HG03432 (cell line): ENCODE data around the gene MYMK.

Source experiments
- ATAC-seq: cut with Tn5 transposase; IDR thresholded peaks from one replicate; pipeline ENCODE4 v1.9.1; 2021; ENCODE audit warnings: mild to moderate bottlenecking, moderate library complexity; ENCODE audit not compliant: unreplicated experiment

The MYMK gene

GRCh38 chr9:133488686-133489252, 36.0 kb downstream of the MYMK start:
- ATAC-seq, result no peak

- ATAC-seq, result no peak
Measured at GRCh38 chr9:133487331-133487725, 37.4 kb downstream of the MYMK start.

DNA sequence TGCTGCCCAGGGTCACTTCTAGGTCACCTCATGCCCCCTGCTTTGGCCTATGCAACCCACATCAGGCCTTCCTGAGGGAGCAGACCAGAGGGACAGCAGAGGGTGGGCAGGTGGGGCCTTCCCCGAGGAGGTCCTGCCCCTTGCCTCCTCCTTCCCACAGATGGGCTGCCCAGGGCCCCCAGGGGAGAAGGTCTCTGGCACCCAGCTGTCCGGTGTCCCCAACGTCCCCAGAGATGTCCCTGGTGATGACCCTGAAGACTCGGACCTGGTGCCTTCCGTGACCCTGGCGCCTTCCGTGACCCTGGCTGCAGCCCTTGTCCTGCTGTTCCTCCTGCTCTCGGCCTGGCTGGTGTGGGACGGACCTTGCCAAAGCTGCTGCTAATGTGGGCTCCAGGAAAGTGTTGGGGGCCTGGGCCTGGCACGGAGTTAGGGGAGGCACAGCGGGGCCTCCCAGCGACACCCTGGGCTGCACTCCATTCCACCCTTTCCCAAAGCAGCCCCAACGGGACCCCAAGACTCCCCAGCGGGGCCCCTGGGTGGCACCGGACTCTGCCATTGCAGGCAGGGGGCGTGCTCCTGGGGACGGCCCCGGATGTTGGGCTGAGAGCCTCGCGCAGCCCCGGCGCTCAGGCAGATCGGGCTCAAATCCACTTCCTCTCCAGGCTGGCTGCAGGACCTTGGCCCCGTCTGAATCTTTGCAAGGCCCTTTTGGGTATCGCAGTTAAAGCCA, 39.1 kb downstream of the MYMK start:
- ATAC-seq, result no peak

DNA sequence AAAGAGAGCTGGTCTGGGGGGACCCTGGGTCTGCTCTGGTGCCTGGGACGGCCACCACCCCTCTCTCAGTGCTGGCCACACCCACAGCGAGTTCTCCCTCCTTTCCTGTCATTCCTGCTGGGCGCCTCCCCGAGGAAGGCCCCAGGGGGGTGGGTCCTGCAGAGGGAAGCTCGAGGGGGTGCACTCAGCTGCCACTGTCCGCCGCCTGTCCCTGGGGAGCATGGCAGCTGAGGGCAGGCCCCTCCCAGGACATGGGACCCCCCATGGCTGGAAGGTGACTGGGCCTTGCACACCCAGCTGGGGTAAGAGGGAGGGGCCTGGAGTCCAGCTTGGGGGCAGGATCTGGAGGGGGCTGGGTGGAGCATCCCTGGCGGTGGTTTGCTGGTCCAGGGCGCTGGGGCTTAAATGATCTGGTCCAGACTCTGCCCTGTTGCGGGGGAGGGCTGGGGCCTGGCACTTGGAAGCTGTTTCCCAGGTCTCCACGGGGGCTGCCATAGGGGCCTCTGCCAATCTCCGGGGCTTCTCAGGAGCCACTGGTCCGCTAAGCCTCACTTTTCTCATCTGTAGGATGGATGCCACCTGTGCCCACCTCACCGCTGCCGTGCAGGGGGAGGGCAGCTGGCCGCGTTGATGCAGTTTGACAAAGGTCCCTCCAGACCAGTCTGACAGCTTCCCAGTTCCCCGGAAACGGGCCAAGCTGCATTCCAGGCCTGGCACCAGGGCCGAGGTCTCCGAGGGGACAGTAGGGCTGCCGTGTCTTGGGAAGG, 39.9 kb downstream of the MYMK start:
- ATAC-seq, result no peak

GRCh38 chr9:133483611-133484010, 41.1 kb downstream of the MYMK start:
- no peak for ATAC-seq

DNA sequence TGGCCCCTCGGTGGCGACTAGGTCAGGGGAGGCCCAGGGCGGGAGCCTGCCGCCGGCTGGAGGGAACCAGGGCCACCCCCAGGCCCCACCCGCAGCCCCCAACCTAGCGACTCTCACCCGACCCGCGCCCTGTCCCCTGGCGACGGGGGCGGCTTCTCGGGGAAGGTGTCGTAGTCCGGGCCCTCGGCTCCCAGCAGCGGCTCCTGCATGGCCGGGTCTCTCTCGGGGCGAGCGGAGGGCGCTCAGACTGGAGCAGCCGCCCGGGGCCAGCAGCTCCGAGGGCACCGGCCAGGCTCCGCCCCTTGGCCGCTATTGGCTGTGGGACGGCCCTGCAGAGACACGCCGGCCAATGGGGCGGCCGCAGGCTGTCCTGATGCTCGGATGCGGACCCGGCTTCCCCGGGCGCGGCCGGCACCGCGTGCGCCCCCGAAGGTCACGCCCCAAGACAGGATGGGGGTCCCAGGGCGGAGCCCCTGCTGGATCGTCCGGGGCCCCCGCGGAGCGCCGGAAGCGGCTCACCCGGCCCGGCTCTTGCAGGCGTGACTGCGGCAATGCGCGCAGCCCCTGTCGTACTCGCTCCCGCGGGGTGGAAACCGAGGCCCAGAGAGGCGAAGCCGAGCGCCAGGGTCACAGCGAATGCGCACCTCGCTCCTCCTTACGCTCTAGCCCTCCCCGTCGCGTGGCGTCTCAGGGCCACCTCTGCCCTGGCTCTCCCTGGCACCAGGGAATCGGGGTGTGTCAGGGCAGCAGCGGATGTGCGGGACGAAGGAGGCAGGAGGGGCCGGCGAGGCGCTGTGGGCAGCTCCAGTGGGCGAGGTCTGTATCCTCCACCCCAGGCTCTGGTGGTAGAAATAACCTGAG, 45.7 kb downstream of the MYMK start, which contains the start of gene SLC2A6:
Gene SLC2A6, minus strand, starts transcription at position 249 of the 861 bp plus-strand sequence. Its CDS starts 40 bp downstream, at position 209.
- ATAC-seq, result peak; percentile 91

- peak; percentile 39 for ATAC-seq
Measured at GRCh38 chr9:133477992-133478850, 46.5 kb downstream of the MYMK start.

DNA sequence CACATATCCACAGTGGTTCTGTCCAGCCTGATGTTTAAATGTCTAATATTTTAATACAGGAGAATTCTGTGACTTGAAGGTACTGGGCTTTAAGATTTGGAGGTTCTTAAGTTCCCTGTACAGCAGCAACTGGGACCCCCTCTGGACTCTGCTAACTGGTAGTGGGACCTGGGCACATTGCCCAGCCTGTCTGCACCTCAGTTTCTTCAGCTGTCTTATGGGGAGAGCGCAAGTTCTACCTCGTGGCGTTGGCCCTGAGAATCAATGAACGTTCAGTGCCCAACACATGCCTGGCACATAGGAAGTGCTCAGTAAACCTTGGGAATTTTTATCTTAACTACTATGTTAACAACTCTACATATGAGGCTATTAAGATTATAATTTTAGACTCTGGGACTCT, 47.3 kb downstream of the MYMK start:
- no peak for ATAC-seq

- ATAC-seq, result no peak
Measured at GRCh38 chr9:133476941-133477340, 47.8 kb downstream of the MYMK start.

DNA sequence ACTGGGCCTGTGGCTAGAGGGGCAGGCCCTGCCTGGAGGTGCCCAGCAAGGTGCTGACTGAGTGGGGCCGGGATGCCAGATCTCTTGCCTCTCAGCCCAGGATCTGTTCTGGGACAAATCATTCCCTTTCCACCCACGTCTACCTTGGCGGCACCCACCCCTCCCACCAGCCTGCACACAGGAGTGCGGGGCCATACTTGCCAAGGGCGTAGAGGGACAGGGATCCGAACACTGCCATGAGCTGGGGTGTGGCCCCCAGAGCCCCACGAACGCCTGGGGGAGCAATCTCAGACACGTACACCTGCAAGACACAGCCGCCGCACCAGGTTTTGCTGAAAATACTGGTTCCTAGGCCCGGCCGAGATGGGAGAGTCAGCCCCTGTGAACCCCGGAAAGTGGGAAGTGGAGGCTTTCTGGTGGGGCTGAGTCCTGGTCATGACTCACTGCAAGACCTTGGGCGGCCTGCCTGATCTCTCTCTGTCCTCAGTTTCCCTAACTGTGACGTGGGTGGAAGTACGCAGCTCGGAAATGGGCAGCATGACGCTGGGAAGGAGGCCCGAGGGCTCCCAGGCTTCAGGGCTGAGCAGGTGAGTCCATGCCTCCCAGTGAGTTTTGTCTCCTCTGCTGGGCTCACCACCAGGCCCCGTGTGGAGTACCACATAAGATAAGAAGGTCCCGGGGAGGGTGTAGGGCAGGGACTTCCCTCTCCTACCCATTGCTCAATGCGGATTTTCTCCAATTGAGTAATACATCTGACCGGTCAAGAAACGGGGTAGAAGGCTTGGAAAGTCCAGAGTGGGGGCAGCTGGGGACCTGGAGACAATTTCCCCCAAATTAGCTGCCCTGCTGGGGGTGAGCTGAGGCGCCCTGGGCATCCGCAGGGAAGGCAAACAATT, 48.5 kb downstream of the MYMK start:
- ATAC-seq, result no peak

DNA sequence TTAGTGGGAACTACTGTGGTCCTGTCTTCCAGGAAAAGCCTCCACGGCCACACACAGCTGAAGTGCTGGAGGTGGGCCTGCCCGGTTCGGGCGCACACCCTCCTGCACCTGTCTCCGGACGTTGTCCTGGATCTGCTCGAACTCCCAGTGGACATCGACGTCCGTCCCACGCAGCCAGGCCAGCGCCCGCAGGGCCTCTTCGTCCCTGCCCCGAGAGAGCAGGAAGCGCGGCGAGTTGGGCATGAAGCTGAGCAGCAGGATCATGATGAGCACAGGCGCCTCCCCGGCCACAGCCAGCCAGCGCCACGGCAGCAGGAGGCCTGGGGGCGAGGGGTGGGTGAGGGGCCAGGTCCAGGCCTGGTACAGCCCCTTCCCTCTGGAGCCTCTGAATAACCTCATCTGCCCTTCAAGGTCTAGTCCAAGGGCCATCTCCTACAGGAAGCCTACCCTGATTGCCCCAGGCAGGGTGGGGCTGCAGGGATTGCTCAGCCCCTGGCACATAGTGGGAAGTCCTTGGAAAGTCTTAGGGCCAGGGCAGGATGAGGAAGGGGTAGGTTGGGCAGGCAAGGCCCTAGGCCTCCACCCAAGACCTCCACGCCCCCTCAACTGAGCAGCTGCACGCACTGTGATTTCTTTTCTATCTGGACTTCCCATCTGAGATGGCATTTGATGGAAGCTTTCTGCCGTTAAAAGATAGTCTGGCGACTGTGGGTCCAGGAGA, 49.3 kb downstream of the MYMK start:
- no peak for ATAC-seq

DNA sequence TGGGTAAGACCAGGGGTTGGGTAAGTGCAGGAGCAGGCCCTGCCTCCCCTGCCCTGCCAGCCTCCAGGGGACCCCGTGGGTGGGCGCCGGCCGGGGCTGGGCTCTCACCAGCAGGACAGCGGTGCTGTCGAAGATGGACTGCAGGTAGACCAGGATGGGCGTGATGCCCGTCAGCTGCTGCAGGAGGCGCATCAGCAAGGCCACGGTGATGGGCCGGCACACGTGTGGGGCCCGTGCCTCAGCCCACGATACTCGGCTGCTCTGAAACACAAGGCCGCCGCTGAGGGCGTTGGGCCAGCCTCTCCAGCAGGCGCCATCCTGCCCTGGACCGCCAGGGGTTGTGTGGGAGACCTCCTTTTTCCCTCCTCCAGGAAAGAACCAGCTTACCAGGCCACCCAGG, 49.9 kb downstream of the MYMK start:
- no peak for ATAC-seq

DNA sequence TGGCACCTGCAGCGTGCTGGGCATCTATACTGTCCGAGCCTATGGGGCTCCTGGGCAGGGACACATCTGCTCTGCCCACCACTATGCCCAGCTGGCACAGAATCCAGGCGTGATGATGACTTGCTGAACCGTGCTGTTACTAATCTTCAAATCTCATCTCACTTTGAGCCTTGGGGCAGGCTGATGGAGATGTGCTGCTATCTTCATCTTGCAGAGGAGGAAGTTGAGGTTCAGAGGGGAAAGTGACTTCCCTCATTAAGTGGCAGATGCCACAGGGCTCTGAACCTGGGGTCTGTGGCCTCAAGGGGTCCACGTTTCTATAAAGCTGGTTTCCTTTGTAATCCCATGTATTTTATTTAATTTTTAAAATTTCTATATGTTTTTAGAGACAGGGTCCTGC, 50.5 kb downstream of the MYMK start:
- no peak for ATAC-seq

GRCh38 chr9:133473743-133474142, 51.0 kb downstream of the MYMK start:
- no peak for ATAC-seq

- no peak for ATAC-seq
Measured at GRCh38 chr9:133472753-133473378, 51.9 kb downstream of the MYMK start.

GRCh38 chr9:133472277-133472645, 52.5 kb downstream of the MYMK start:
- ATAC-seq, result no peak

DNA sequence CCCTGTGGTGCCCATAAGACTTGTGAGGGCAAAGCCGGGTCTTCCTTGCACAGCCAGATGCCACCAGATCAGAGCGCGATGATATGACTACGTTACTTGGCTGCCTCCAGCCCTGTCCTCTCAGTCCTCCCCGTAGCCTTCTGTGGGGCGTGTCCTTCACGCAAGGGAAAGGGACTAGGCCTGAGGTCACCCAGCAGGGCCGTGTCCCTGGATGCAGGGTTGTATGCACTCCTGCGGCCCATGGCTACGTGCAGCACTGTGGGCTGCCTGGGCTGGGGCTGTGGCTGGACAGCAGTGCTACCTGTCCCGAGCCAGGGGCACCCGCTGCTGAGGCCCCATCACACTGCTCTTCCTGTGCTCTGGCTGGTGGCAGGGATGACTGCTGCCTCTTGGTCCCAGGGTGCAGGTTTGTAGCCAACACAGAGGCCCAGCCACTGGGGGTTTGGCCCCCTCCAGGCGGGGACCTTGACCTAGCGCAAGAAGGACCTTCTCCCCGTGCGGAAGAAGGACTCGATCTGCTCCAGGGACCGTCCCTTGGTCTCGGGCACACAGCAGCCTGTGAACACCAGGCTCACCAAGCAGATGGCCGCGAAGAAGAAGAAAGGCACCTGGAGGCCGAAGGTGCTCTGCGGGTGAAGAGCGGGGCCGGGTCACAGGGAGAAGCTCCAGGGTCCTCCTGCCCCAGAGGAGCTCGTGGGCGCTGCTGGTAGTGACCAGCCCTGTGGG, 53.0 kb downstream of the MYMK start:
- no peak for ATAC-seq
